Measurements from ENCODE around the gene PACS2. TPM values are rescaled to one million over a fixed set of nuclear protein-coding genes. Genes with fewer than 3 reads are reported as not detected.

The PACS2 gene
- total RNA-seq, 1 donor from 2014 or later, result 263 TPM

- Mint-ChIP-seq H3K27ac (ENCODE audit: unreplicated experiment) (peak overlapping the region; percentile 80), H3K27me3 (ENCODE audit: unreplicated experiment) (peaks cover 13% of the 10 kb centered on the region), H3K4me1 (ENCODE audit: low read depth, unreplicated experiment) (peaks cover 24% of the 10 kb centered on the region), H3K36me3 (ENCODE audit: unreplicated experiment) (no peaks in the 10 kb centered on the region), H3K4me3 (ENCODE audit: unreplicated experiment) (no peak overlapping the region), H3K9me3 (ENCODE audit: unreplicated experiment) (peaks cover 17% of the 10 kb centered on the region)
- DNase-seq, result no peak
- TF ChIP-seq CTCF (IDR thresholded peaks at IDR 0.05; ENCODE audit: partially characterized antibody, unreplicated experiment), result no peak
Observed at GRCh38 chr14:105393151-105393550, 78.6 kb downstream of the PACS2 start.

GRCh38 chr14:105394714-105395537, 80.4 kb downstream of the PACS2 start:
- Mint-ChIP-seq H3K4me3 (ENCODE audit: unreplicated experiment) (no peak overlapping the region), H3K27ac (ENCODE audit: unreplicated experiment) (peak overlapping the region; percentile 70), H3K9me3 (ENCODE audit: unreplicated experiment) (peaks cover 17% of the 10 kb centered on the region), H3K4me1 (ENCODE audit: low read depth, unreplicated experiment) (peaks cover 19% of the 10 kb centered on the region), H3K36me3 (ENCODE audit: unreplicated experiment) (no peaks in the 10 kb centered on the region), H3K27me3 (ENCODE audit: unreplicated experiment) (peaks cover 15% of the 10 kb centered on the region)
- TF ChIP-seq CTCF (IDR thresholded peaks at IDR 0.05; ENCODE audit: partially characterized antibody, unreplicated experiment), result no peak
- DNase-seq, result no peak

- Mint-ChIP-seq H3K27ac (ENCODE audit: unreplicated experiment) (no peak overlapping the region), H3K36me3 (ENCODE audit: unreplicated experiment) (peaks cover 4% of the 10 kb centered on the region), H3K9me3 (ENCODE audit: unreplicated experiment) (peaks cover 21% of the 10 kb centered on the region), H3K4me1 (ENCODE audit: low read depth, unreplicated experiment) (peaks cover 15% of the 10 kb centered on the region), H3K27me3 (ENCODE audit: unreplicated experiment) (peaks cover 18% of the 10 kb centered on the region), H3K4me3 (ENCODE audit: unreplicated experiment) (no peak overlapping the region)
- no peak for TF ChIP-seq CTCF (IDR thresholded peaks at IDR 0.05; ENCODE audit: partially characterized antibody, unreplicated experiment)
- DNase-seq, result no peak
Observed at GRCh38 chr14:105395538-105395854, 80.9 kb downstream of the PACS2 start.

- H3K9me3 Mint-ChIP-seq (ENCODE audit: unreplicated experiment), result peaks cover 25% of the 10 kb centered on the region
- TF ChIP-seq CTCF (IDR thresholded peaks at IDR 0.05; ENCODE audit: partially characterized antibody, unreplicated experiment), result no peak
- H3K27me3 Mint-ChIP-seq (ENCODE audit: unreplicated experiment), result peaks cover 17% of the 10 kb centered on the region
- H3K27ac Mint-ChIP-seq (ENCODE audit: unreplicated experiment), result peak overlapping the region; percentile 92
- no peak for DNase-seq
- H3K4me1 Mint-ChIP-seq (ENCODE audit: low read depth, unreplicated experiment), result peaks cover 8% of the 10 kb centered on the region
- H3K4me3 Mint-ChIP-seq (ENCODE audit: unreplicated experiment), result peak overlapping the region; percentile 85
- peaks cover 17% of the 10 kb centered on the region for H3K36me3 Mint-ChIP-seq (ENCODE audit: unreplicated experiment)
Observed at GRCh38 chr14:105397350-105397931, 82.9 kb downstream of the PACS2 start.

Data from glutamatergic neuron (in vitro differentiated cells).